Fibroblast of lung (primary cell): ENCODE results near the gene CHPF2. TPM values are rescaled to one million over a fixed set of nuclear protein-coding genes. Genes with fewer than 3 reads are reported as not detected.

Experiments
- DNase-seq, 2 donors: peaks; one replicate each; pipeline versions ENCODE4 v3.0.0 to v3.0.0-alpha.2; 2010; ENCODE audit warnings: low read depth in 2 of 2
- H2AFZ ChIP-seq: 2 replicates; pipeline ENCODE4 v1.5.1; 2012; ENCODE audit warnings: low read length, control low read depth, inconsistent platforms
- H3K27ac ChIP-seq: 2 replicates; pipeline ENCODE4 v1.5.1; 2011; ENCODE audit warnings: low read length, control low read depth; ENCODE audit not compliant: insufficient read depth
- H3K27me3 ChIP-seq: 2 replicates; pipeline ENCODE4 v1.5.1; 2011; ENCODE audit warnings: mild to moderate bottlenecking, low read length; ENCODE audit not compliant: control insufficient read depth, insufficient read depth
- H3K36me3 ChIP-seq: 2 replicates; pipeline ENCODE4 v1.5.1; 2011; ENCODE audit warnings: low read length; ENCODE audit not compliant: control insufficient read depth, insufficient read depth
- H3K4me1 ChIP-seq: 2 replicates; pipeline ENCODE4 v1.5.1; 2011; ENCODE audit warnings: low read length; ENCODE audit not compliant: control insufficient read depth, insufficient read depth; ENCODE audit errors: extremely low read depth
- H3K4me2 ChIP-seq: 2 replicates; pipeline ENCODE4 v1.5.1; 2011; ENCODE audit warnings: low read length, control low read depth; ENCODE audit not compliant: insufficient read depth; ENCODE audit errors: extremely low read depth
- H3K4me3 ChIP-seq, 4 experiments: fragments of 200-600 bp in 1 of 4; sonication (generic) in 1 of 4; replicated peaks in 1 of 4; 2 replicates each; pipeline ENCODE4 v1.5.1; 2011 to 2016; ENCODE audit warnings: low read length in 4 of 4, low read depth in 3 of 4, mild to moderate bottlenecking in 3 of 4, control low read depth in 2 of 4, inconsistent platforms in 1 of 4, mixed read lengths in 1 of 4; ENCODE audit not compliant: insufficient read depth in 1 of 4; ENCODE audit errors: control extremely low read depth in 1 of 4
- H3K79me2 ChIP-seq: 2 replicates; pipeline ENCODE4 v1.5.1; 2012; ENCODE audit warnings: mild to moderate bottlenecking, low read length, inconsistent platforms; ENCODE audit not compliant: control insufficient read depth, insufficient read depth
- H3K9ac ChIP-seq: 2 replicates; pipeline ENCODE4 v1.5.1; 2011; ENCODE audit warnings: mild to moderate bottlenecking, low read length, control low read depth; ENCODE audit not compliant: insufficient read depth
- H3K9me3 ChIP-seq: 2 replicates; pipeline ENCODE4 v1.5.1; 2012; ENCODE audit warnings: low read depth, low read length; ENCODE audit not compliant: control insufficient read depth, insufficient read depth
- H4K20me1 ChIP-seq: 2 replicates; pipeline ENCODE4 v1.5.1; 2011; ENCODE audit warnings: low read length; ENCODE audit not compliant: control insufficient read depth, insufficient read depth; ENCODE audit errors: extremely low read depth
- EZH2 ChIP-seq: IDR thresholded peaks from 2 replicates; pipeline ENCODE4 v1.5.1; 2012; ENCODE audit warnings: low read length, control low read depth, mild to moderate bottlenecking; ENCODE audit errors: missing control alignments
- polyA plus RNA-seq, 2 donors: library from polyadenylated mRNA; depleted of rRNA in 1 of 2; stranded (reverse) in 1 of 2; unstranded in 1 of 2; fragments of >200 nt; gene quantifications; 2 replicates each; pipeline ENCODE4 v1.2.1, GENCODE V29; 2011 to 2012; ENCODE audit warnings: missing spikeins in 1 of 2
- total RNA-seq: library from RNA; depleted of rRNA; stranded (reverse); fragments of >200 nt; gene quantifications from 2 replicates; pipeline ENCODE4 v1.2.1, GENCODE V29; 2014
- TF ChIP-seq, protein P1 (sequence below), 2 donors: IDR thresholded peaks in 1 of 2; conservative IDR thresholded peaks in 1 of 2; 1 replicate in 1 of 2; 2 replicates in 1 of 2; pipeline ENCODE4 v1.5.1; 2011 to 2012; ENCODE audit warnings: low read length in 2 of 2, control low read depth in 1 of 2, inconsistent platforms in 1 of 2, low read depth in 1 of 2, mild to moderate bottlenecking in 1 of 2

Gene CHPF2
- total and polyA plus RNA-seq, 2 donors (not counting 1 experiment from before 2014, with no cell fraction given), result 42.5 to 46.7 TPM

DNA sequence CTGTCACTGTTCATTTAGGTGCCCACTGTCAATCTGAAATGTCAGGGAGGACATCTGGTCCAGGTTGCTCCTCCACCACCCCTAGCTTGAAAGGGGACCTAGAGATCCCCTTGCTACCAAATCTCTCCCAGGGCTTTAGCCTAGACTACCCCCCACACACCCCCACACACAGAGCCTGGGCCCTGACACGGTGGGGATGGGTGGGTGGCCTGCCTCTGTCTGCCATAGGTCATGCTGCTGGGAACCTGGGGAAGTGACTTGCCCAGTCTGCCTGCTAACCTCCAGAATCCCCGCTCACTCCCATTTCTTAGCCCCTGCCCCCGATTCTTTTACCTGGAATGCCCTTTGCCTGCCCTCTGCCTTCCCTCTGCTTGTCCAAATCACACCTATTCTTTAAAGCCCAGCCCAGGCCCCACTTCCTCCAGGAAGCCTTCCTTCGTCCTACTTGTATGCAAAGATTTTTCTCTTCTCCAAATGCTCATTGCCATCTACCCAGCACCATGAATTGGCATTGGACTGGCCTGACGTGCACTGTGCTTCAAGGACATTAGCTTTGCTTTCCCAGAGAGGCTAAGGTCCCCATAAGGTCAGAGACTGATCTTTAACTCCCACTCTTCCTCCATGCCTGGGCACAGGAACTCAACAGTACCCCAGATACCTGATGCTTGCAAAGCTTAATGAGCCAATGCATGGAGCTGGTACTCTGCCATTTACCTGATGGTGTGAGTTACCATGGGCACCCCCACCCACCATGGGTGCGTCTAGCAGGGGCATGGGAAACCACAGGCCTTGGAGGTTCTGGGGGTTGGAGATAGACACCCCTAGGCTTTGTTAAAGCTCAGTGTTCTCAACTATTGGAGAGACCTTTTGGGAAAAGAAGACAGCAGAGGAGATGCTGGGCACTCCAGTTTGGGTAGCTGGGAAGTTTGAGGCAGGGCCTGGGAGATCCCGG lies 18.2 kb downstream of the CHPF2 start:
- H3K4me2 ChIP-seq, result peak overlapping the region; percentile 13
- H3K4me1 ChIP-seq, result peaks cover 34% of the 10 kb centered on the region
- no peaks in the 10 kb centered on the region for H3K9me3 ChIP-seq
- no peaks in the 10 kb centered on the region for H3K36me3 ChIP-seq
- DNase-seq, result no peak
- no peak overlapping the region for H2AFZ ChIP-seq
- peaks cover 3% of the 10 kb centered on the region for H3K27me3 ChIP-seq
- no peaks in the 10 kb centered on the region for H4K20me1 ChIP-seq
- peaks cover 5% of the 10 kb centered on the region for H3K79me2 ChIP-seq
- TF ChIP-seq, protein P1, sequence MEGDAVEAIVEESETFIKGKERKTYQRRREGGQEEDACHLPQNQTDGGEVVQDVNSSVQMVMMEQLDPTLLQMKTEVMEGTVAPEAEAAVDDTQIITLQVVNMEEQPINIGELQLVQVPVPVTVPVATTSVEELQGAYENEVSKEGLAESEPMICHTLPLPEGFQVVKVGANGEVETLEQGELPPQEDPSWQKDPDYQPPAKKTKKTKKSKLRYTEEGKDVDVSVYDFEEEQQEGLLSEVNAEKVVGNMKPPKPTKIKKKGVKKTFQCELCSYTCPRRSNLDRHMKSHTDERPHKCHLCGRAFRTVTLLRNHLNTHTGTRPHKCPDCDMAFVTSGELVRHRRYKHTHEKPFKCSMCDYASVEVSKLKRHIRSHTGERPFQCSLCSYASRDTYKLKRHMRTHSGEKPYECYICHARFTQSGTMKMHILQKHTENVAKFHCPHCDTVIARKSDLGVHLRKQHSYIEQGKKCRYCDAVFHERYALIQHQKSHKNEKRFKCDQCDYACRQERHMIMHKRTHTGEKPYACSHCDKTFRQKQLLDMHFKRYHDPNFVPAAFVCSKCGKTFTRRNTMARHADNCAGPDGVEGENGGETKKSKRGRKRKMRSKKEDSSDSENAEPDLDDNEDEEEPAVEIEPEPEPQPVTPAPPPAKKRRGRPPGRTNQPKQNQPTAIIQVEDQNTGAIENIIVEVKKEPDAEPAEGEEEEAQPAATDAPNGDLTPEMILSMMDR (conservative IDR thresholded peaks at IDR 0.05 in 1 of 2, IDR thresholded peaks at IDR 0.05 in 1 of 2; ENCODE audit: low read depth in 1 of 2, low read length in 2 of 2), result no peak
- no peak for TF ChIP-seq EZH2
- peak overlapping the region in 1 of 4 experiments; percentile 58 for H3K4me3 ChIP-seq
- H3K9ac ChIP-seq, result no peak overlapping the region
- no peak overlapping the region for H3K27ac ChIP-seq

DNA sequence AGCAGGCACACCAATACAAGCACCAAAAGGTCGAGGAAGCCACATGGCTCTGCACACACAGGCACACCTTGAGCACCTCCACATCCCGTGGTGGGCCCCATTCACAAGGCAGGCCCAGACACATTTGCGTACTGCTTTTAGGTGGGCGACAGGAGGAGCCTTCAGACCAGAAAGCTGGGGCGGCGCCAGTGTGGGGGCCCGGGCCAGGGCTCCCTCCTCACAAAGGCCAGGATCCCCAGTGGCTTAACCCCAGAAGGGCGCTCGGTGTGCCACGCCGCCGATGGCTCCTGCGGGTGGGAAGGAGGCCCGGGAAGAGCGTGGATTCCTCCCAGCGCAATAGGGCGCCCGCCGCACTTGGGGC lies 19.0 kb downstream of the CHPF2 start:
- peak overlapping the region; percentile 68 for H3K4me2 ChIP-seq
- TF ChIP-seq, protein P1 (conservative IDR thresholded peaks at IDR 0.05 in 1 of 2, IDR thresholded peaks at IDR 0.05 in 1 of 2; ENCODE audit: low read depth in 1 of 2, low read length in 2 of 2), result no peak
- TF ChIP-seq EZH2, result no peak
- H3K27ac ChIP-seq, result peak overlapping the region; percentile 1
- peaks cover 3% of the 10 kb centered on the region for H3K27me3 ChIP-seq
- peak overlapping the region; percentile 32 for H3K9ac ChIP-seq
- H3K4me1 ChIP-seq, result peaks cover 29% of the 10 kb centered on the region
- peak in 1 of 2 donors; percentile 35 for DNase-seq
- H2AFZ ChIP-seq, result no peak overlapping the region
- peaks cover 5% of the 10 kb centered on the region for H3K79me2 ChIP-seq
- H3K9me3 ChIP-seq, result no peaks in the 10 kb centered on the region
- peak overlapping the region in 3 of 4 experiments; percentile 3 to 58 (median 50) for H3K4me3 ChIP-seq
- H4K20me1 ChIP-seq, result no peaks in the 10 kb centered on the region
- H3K36me3 ChIP-seq, result no peaks in the 10 kb centered on the region

GRCh38 chr7:151251689-151252560 lies 19.6 kb downstream of the CHPF2 start:
- H3K9ac ChIP-seq, result peak overlapping the region; percentile 79
- peak overlapping the region; percentile 88 for H3K27ac ChIP-seq
- TF ChIP-seq, protein P1 (conservative IDR thresholded peaks at IDR 0.05 in 1 of 2, IDR thresholded peaks at IDR 0.05 in 1 of 2; ENCODE audit: low read depth in 1 of 2, low read length in 2 of 2), result no peak
- TF ChIP-seq EZH2, result no peak
- H3K36me3 ChIP-seq, result no peaks in the 10 kb centered on the region
- H3K4me2 ChIP-seq, result peak overlapping the region; percentile 98
- peaks cover 5% of the 10 kb centered on the region for H3K79me2 ChIP-seq
- peak overlapping the region; percentile 67 to 79 (median 75) for H3K4me3 ChIP-seq
- H3K4me1 ChIP-seq, result peaks cover 25% of the 10 kb centered on the region
- H4K20me1 ChIP-seq, result no peaks in the 10 kb centered on the region
- H3K27me3 ChIP-seq, result peaks cover 7% of the 10 kb centered on the region
- H3K9me3 ChIP-seq, result no peaks in the 10 kb centered on the region
- peak; percentile 80 to 82 for DNase-seq
- peak overlapping the region; percentile 70 for H2AFZ ChIP-seq
